SU-DHL-6 (cell line): Measurements from ENCODE around the gene PRDM12.

Source experiments
- H2AFZ ChIP-seq: fragments of 200-600 bp; sonication (generic); 2 replicates; pipeline ENCODE4 v1.6.1; 2014; ENCODE audit warnings: low read depth, mild to moderate bottlenecking, moderate library complexity, mixed read lengths, antibody characterized with exemption, low read length; ENCODE audit not compliant: severe bottlenecking
- H3F3A ChIP-seq: fragments of 200-600 bp; shearing (Covaris generic); 2 replicates; pipeline ENCODE4 v1.6.0; 2016; ENCODE audit warnings: antibody characterized with exemption, mild to moderate bottlenecking; ENCODE audit not compliant: insufficient read depth
- H3K27ac ChIP-seq: fragments of 200-600 bp; sonication (generic); 2 replicates; pipeline ENCODE4 v1.5.1; 2016; ENCODE audit warnings: low read depth, mild to moderate bottlenecking, low read length, moderate library complexity, mixed read lengths
- H3K27me3 ChIP-seq: fragments of 200-600 bp; sonication (generic), shearing (Covaris generic); 2 replicates; pipeline ENCODE4 v1.6.0; 2014; ENCODE audit warnings: mild to moderate bottlenecking, low read length
- H3K36me3 ChIP-seq: fragments of 200-600 bp; sonication (generic); 2 replicates; pipeline ENCODE4 v1.6.1; 2014; ENCODE audit warnings: mild to moderate bottlenecking, low read length, mixed read lengths
- H3K4me2 ChIP-seq: fragments of 300-600, 200-600 bp; shearing (Covaris generic), sonication (generic); 2 replicates; pipeline ENCODE4 v1.6.0; 2014; ENCODE audit warnings: low read length, low read depth, mild to moderate bottlenecking; ENCODE audit not compliant: poor library complexity, severe bottlenecking
- H3K4me3 ChIP-seq: fragments of 200-600 bp; sonication (generic); 2 replicates; pipeline ENCODE4 v1.5.1; 2014; ENCODE audit warnings: antibody characterized with exemption, low read length, mild to moderate bottlenecking, mixed read lengths; ENCODE audit not compliant: insufficient read depth, poor library complexity, severe bottlenecking
- H3K79me2 ChIP-seq: fragments of 200-600 bp; sonication (generic); 2 replicates; pipeline ENCODE4 v1.6.1; 2014; ENCODE audit warnings: mild to moderate bottlenecking, low read length, moderate library complexity; ENCODE audit not compliant: insufficient read depth
- H3K9ac ChIP-seq: fragments of 200-600 bp; sonication (generic); 2 replicates; pipeline ENCODE4 v1.7.0; 2014; ENCODE audit warnings: mild to moderate bottlenecking, low read length
- H3K9me2 ChIP-seq: fragments of 200-600 bp; sonication (generic); replicated peaks from 2 replicates; pipeline ENCODE4 v1.6.1; 2014; ENCODE audit warnings: low read length; ENCODE audit not compliant: insufficient read depth
- H3K9me3 ChIP-seq: fragments of 200-600 bp; sonication (generic); 2 replicates; pipeline ENCODE4 v1.6.1; 2014; ENCODE audit warnings: low read length, mixed read lengths; ENCODE audit not compliant: insufficient read depth
- H4K20me1 ChIP-seq: fragments of 200-600 bp; sonication (generic); 2 replicates; pipeline ENCODE4 v1.6.1; 2014; ENCODE audit warnings: low read depth, mild to moderate bottlenecking, antibody characterized with exemption, low read length, moderate library complexity, mixed read lengths
- CTCF ChIP-seq: fragments of 200-600 bp; sonication (generic); IDR thresholded peaks from one replicate; pipeline ENCODE4 v1.5.1; 2017; ENCODE audit warnings: antibody characterized with exemption, mild to moderate bottlenecking, low read length, moderate library complexity; ENCODE audit not compliant: insufficient read depth, poor library complexity, severe bottlenecking
- EZH2phosphoT487 ChIP-seq: fragments of 200-600 bp; sonication (generic), shearing (Covaris generic); conservative IDR thresholded peaks from 2 replicates; pipeline ENCODE4 v1.6.1; 2018; ENCODE audit warnings: mild to moderate bottlenecking, antibody characterized with exemption, low read length, moderate library complexity, mixed read lengths

The PRDM12 gene

GRCh38 chr9:130667120-130667435, 2.7 kb downstream of the PRDM12 start:
- no peaks in the 10 kb centered on the region for H3F3A ChIP-seq
- H3K9ac ChIP-seq, result no peak overlapping the region
- no peaks in the 10 kb centered on the region for H3K9me2 ChIP-seq
- H3K36me3 ChIP-seq, result no peaks in the 10 kb centered on the region
- no peak overlapping the region for H3K4me2 ChIP-seq
- no peak overlapping the region for H3K4me3 ChIP-seq
- H4K20me1 ChIP-seq, result no peaks in the 10 kb centered on the region
- H2AFZ ChIP-seq, result no peak overlapping the region
- H3K27me3 ChIP-seq, result no peaks in the 10 kb centered on the region
- H3K79me2 ChIP-seq, result no peaks in the 10 kb centered on the region
- TF ChIP-seq EZH2phosphoT487, result no peak
- no peak for TF ChIP-seq CTCF
- no peak overlapping the region for H3K27ac ChIP-seq
- H3K9me3 ChIP-seq, result no peaks in the 10 kb centered on the region

- Histone ChIP-seq H3K9me3 (no peaks in the 10 kb centered on the region), H3F3A (no peaks in the 10 kb centered on the region), H3K4me2 (no peak overlapping the region), H3K9ac (no peak overlapping the region), H3K27me3 (no peaks in the 10 kb centered on the region), H2AFZ (no peak overlapping the region), H4K20me1 (no peaks in the 10 kb centered on the region), H3K79me2 (no peaks in the 10 kb centered on the region), H3K9me2 (no peaks in the 10 kb centered on the region), H3K36me3 (no peaks in the 10 kb centered on the region), H3K4me3 (no peak overlapping the region), H3K27ac (no peak overlapping the region)
- no peak for TF ChIP-seq EZH2phosphoT487
- no peak for TF ChIP-seq CTCF
Observed at GRCh38 chr9:130668196-130668595, 3.8 kb downstream of the PRDM12 start.

- Histone ChIP-seq H3K4me2 (no peak overlapping the region), H3K9me2 (no peaks in the 10 kb centered on the region), H4K20me1 (no peaks in the 10 kb centered on the region), H3K4me3 (no peak overlapping the region), H3K36me3 (no peaks in the 10 kb centered on the region), H3K9me3 (no peaks in the 10 kb centered on the region), H3F3A (no peaks in the 10 kb centered on the region), H3K9ac (no peak overlapping the region), H3K79me2 (no peaks in the 10 kb centered on the region), H2AFZ (no peak overlapping the region), H3K27me3 (no peaks in the 10 kb centered on the region), H3K27ac (no peak overlapping the region)
- TF ChIP-seq EZH2phosphoT487 (no peak), CTCF (no peak)
Observed at GRCh38 chr9:130668659-130669058, 4.3 kb downstream of the PRDM12 start.

- no peaks in the 10 kb centered on the region for H3K27me3 ChIP-seq
- H2AFZ ChIP-seq, result no peak overlapping the region
- H3K79me2 ChIP-seq, result no peaks in the 10 kb centered on the region
- TF ChIP-seq EZH2phosphoT487, result no peak
- TF ChIP-seq CTCF, result no peak
- H3K4me2 ChIP-seq, result no peak overlapping the region
- H3K4me3 ChIP-seq, result no peak overlapping the region
- H3K36me3 ChIP-seq, result no peaks in the 10 kb centered on the region
- H3K9ac ChIP-seq, result no peak overlapping the region
- H3K27ac ChIP-seq, result no peak overlapping the region
- H3F3A ChIP-seq, result no peaks in the 10 kb centered on the region
- H3K9me2 ChIP-seq, result no peaks in the 10 kb centered on the region
- H4K20me1 ChIP-seq, result no peaks in the 10 kb centered on the region
- H3K9me3 ChIP-seq, result no peaks in the 10 kb centered on the region
Observed at GRCh38 chr9:130669965-130670364, 5.6 kb downstream of the PRDM12 start.
